ENCODE results near the gene RLIM. TPM values are rescaled to one million over a fixed set of nuclear protein-coding genes. Genes with fewer than 3 reads are reported as not detected.
"Not testable (repeated sequence)": the region's sequence is repeated elsewhere in the genome, so short reads cannot be mapped to it uniquely, and the experiment has no call there.

The RLIM gene, protein sequence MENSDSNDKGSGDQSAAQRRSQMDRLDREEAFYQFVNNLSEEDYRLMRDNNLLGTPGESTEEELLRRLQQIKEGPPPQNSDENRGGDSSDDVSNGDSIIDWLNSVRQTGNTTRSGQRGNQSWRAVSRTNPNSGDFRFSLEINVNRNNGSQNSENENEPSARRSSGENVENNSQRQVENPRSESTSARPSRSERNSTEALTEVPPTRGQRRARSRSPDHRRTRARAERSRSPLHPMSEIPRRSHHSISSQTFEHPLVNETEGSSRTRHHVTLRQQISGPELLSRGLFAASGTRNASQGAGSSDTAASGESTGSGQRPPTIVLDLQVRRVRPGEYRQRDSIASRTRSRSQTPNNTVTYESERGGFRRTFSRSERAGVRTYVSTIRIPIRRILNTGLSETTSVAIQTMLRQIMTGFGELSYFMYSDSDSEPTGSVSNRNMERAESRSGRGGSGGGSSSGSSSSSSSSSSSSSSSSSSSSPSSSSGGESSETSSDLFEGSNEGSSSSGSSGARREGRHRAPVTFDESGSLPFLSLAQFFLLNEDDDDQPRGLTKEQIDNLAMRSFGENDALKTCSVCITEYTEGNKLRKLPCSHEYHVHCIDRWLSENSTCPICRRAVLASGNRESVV
- total RNA-seq: 42.7 TPM
- polyA plus RNA-seq (ENCODE audit: insufficient read depth, low read depth, low replicate concordance): 6.8 TPM
- long read RNA-seq, donor 1, full-length matches to known transcripts: 5 of 5 reads
- long read RNA-seq, donor 1, partial matches to known transcripts: 0 of 5 reads
- long read RNA-seq, donor 1, other reads (novel, unspliced or antisense): 0 of 5 reads
- long read RNA-seq, donor 2, full-length matches to known transcripts: 8 of 8 reads
- long read RNA-seq, donor 2, partial matches to known transcripts: 0 of 8 reads
- long read RNA-seq, donor 2, other reads (novel, unspliced or antisense): 0 of 8 reads
- long read RNA-seq, donor 3, full-length matches to known transcripts: 4 of 4 reads
- long read RNA-seq, donor 3, partial matches to known transcripts: 0 of 4 reads
- long read RNA-seq, donor 3, other reads (novel, unspliced or antisense): 0 of 4 reads
- long read RNA-seq, donor 4, full-length matches to known transcripts: 3 of 3 reads
- long read RNA-seq, donor 4, partial matches to known transcripts: 0 of 3 reads
- long read RNA-seq, donor 4, other reads (novel, unspliced or antisense): 0 of 3 reads
- long read RNA-seq, donor 5, full-length matches to known transcripts: 1 of 1 reads
- long read RNA-seq, donor 5, partial matches to known transcripts: 0 of 1 reads
- long read RNA-seq, donor 5, other reads (novel, unspliced or antisense): 0 of 1 reads
- long read RNA-seq, donor 6, full-length matches to known transcripts: 3 of 3 reads
- long read RNA-seq, donor 6, partial matches to known transcripts: 0 of 3 reads
- long read RNA-seq, donor 6, other reads (novel, unspliced or antisense): 0 of 3 reads
- long read RNA-seq, donor 7, full-length matches to known transcripts: 14 of 18 reads
- long read RNA-seq, donor 7, partial matches to known transcripts: 0 of 18 reads
- long read RNA-seq, donor 7, other reads (novel, unspliced or antisense): 4 of 18 reads
- long read RNA-seq, donor 8, full-length matches to known transcripts: 6 of 6 reads
- long read RNA-seq, donor 8, partial matches to known transcripts: 0 of 6 reads
- long read RNA-seq, donor 8, other reads (novel, unspliced or antisense): 0 of 6 reads
- long read RNA-seq, donor 9, full-length matches to known transcripts: 2 of 2 reads
- long read RNA-seq, donor 9, partial matches to known transcripts: 0 of 2 reads
- long read RNA-seq, donor 9, other reads (novel, unspliced or antisense): 0 of 2 reads
- long read RNA-seq, donor 10, full-length matches to known transcripts: 4 of 4 reads
- long read RNA-seq, donor 10, partial matches to known transcripts: 0 of 4 reads
- long read RNA-seq, donor 10, other reads (novel, unspliced or antisense): 0 of 4 reads

- no peaks in the 10 kb centered on the region for H3K27me3 ChIP-seq (ENCODE audit: control insufficient read depth, insufficient read depth, low read length)
- TF ChIP-seq, protein P1, sequence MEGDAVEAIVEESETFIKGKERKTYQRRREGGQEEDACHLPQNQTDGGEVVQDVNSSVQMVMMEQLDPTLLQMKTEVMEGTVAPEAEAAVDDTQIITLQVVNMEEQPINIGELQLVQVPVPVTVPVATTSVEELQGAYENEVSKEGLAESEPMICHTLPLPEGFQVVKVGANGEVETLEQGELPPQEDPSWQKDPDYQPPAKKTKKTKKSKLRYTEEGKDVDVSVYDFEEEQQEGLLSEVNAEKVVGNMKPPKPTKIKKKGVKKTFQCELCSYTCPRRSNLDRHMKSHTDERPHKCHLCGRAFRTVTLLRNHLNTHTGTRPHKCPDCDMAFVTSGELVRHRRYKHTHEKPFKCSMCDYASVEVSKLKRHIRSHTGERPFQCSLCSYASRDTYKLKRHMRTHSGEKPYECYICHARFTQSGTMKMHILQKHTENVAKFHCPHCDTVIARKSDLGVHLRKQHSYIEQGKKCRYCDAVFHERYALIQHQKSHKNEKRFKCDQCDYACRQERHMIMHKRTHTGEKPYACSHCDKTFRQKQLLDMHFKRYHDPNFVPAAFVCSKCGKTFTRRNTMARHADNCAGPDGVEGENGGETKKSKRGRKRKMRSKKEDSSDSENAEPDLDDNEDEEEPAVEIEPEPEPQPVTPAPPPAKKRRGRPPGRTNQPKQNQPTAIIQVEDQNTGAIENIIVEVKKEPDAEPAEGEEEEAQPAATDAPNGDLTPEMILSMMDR (IDR thresholded peaks at IDR 0.05; ENCODE audit: borderline replicate concordance, extremely low read depth, insufficient read depth): no peak
- DNase-seq (peak; percentile 96 to 98 (median 97)), FAIRE-seq (peak; percentile 99)
- intact Hi-C loops (cut with DNase I): no loop called here
- H3K36me3 ChIP-seq (ENCODE audit: control insufficient read depth in 2 of 3, insufficient read depth in 3 of 3, low read length in 3 of 3): no peaks in the 10 kb centered on the region
- no peaks in the 10 kb centered on the region for H3K9me3 ChIP-seq (ENCODE audit: control insufficient read depth in 2 of 3, insufficient read depth in 1 of 3, low read length in 3 of 3)
- H3K4me3 ChIP-seq (ENCODE audit: low read length in 3 of 3): peak within 1 kb of the TSS; percentile 79 to 87 (median 81)
- peak within 1 kb of the TSS; percentile 96 to 97 for H3K27ac ChIP-seq (ENCODE audit: low read depth in 2 of 2, low read length in 2 of 2)
- peak within 1 kb of the TSS; percentile 55 to 91 (median 85) for H3K9ac ChIP-seq (ENCODE audit: low read length in 3 of 3)
- H3K4me1 ChIP-seq (ENCODE audit: control insufficient read depth in 2 of 3, insufficient read depth in 2 of 3, low read depth in 1 of 3, low read length in 3 of 3): no peaks in the 10 kb centered on the region
These were observed at the start of gene RLIM for GRCh38 chrX:74614093-74614909. RLIM (minus strand) TSS chrX:74614624; CDS start chrX:74595977, 18,647 bp downstream.

DNA sequence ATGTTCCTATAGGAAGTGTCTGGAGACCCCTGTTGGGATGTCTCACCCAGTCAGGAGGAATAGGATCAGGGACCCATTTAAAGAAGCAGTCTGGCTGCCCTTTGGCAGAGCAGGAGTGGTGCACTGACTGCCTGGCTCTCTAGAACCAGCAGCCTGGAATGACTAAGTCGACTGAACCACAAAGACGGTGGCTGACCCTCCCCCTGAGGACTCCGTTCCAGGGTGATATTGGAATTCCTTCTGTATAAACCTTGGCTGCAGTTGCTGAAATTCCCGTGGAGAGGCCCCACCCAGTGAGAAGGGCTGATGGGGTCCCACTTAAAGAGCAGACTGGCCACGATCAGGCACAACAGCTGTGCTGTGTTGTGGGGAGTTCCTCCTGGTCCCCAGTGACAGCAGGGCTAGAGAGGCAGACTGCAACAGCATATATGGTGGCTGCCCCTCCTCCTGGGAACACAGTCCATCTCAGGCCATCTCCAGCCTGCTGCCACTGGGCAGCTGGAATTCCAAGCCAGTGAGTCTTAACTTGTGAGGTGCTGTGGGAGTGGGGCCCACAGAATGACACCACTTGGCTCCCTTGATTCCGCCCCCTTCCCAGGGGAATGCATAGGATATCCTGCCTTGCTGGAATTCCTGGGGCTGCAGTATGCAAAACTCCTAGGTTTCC, 41.8 kb upstream of the RLIM start:
- no peaks in the 10 kb centered on the region for H3K4me1 ChIP-seq (ENCODE audit: control insufficient read depth in 2 of 3, insufficient read depth in 2 of 3, low read depth in 1 of 3, low read length in 3 of 3)
- H3K9me3 ChIP-seq (ENCODE audit: control insufficient read depth in 2 of 3, insufficient read depth in 1 of 3, low read length in 3 of 3): no peaks in the 10 kb centered on the region
- DNase-seq: peak in 1 of 5 donors; percentile 18
- FAIRE-seq: no peak
- no peak overlapping the region for H3K27ac ChIP-seq (ENCODE audit: low read depth in 2 of 2, low read length in 2 of 2)
- intact Hi-C loops (cut with DNase I): no loop called here
- H3K27me3 ChIP-seq (ENCODE audit: control insufficient read depth, insufficient read depth, low read length): no peaks in the 10 kb centered on the region
- no peak overlapping the region for H3K4me3 ChIP-seq (ENCODE audit: low read length in 3 of 3)
- no peak overlapping the region for H3K9ac ChIP-seq (ENCODE audit: low read length in 3 of 3)
- TF ChIP-seq, protein P1 (IDR thresholded peaks at IDR 0.05; ENCODE audit: borderline replicate concordance, extremely low read depth, insufficient read depth): no peak
- H3K36me3 ChIP-seq (ENCODE audit: control insufficient read depth in 2 of 3, insufficient read depth in 3 of 3, low read length in 3 of 3): no peaks in the 10 kb centered on the region

- H3K4me1 ChIP-seq (ENCODE audit: control insufficient read depth in 2 of 3, insufficient read depth in 2 of 3, low read depth in 1 of 3, low read length in 3 of 3); intact Hi-C loops (cut with DNase I); FAIRE-seq: not testable (repeated sequence)
These were observed 40.5 kb upstream of the RLIM start for GRCh38 chrX:74654953-74655352.

More at GRCh38 chrX:74654953-74655352, 40.5 kb upstream of the RLIM start:
- H3K27me3 ChIP-seq (ENCODE audit: control insufficient read depth, insufficient read depth, low read length); H3K9me3 ChIP-seq (ENCODE audit: control insufficient read depth in 2 of 3, insufficient read depth in 1 of 3, low read length in 3 of 3); H3K9ac ChIP-seq (ENCODE audit: low read length in 3 of 3); H3K36me3 ChIP-seq (ENCODE audit: control insufficient read depth in 2 of 3, insufficient read depth in 3 of 3, low read length in 3 of 3); H3K27ac ChIP-seq (ENCODE audit: low read depth in 2 of 2, low read length in 2 of 2); DNase-seq; H3K4me3 ChIP-seq (ENCODE audit: low read length in 3 of 3): not testable (repeated sequence)
